HG02870 (cell line): Measurements from ENCODE around the gene FSTL5.

ENCODE experiments used
- ATAC-seq: cut with Tn5 transposase; IDR thresholded peaks from one replicate; pipeline ENCODE4 v1.9.1; 2021; ENCODE audit warnings: mild to moderate bottlenecking, moderate library complexity; ENCODE audit not compliant: unreplicated experiment

FSTL5 gene

GRCh38 chr4:161949946-161950725 is 213.7 kb downstream of the FSTL5 start:
- ATAC-seq = no peak

- ATAC-seq = no peak
Measured at GRCh38 chr4:161948026-161948770, 215.6 kb downstream of the FSTL5 start.

- ATAC-seq = no peak
Measured at GRCh38 chr4:161937596-161937995, 226.2 kb downstream of the FSTL5 start.

GRCh38 chr4:161936625-161937550 is 226.9 kb downstream of the FSTL5 start:
- ATAC-seq = no peak

GRCh38 chr4:161931089-161931488 is 232.7 kb downstream of the FSTL5 start:
- ATAC-seq = no peak

- no peak for ATAC-seq
Measured at GRCh38 chr4:161929956-161930355, 233.8 kb downstream of the FSTL5 start.

GRCh38 chr4:161926033-161926828 is 237.6 kb downstream of the FSTL5 start:
- ATAC-seq = no peak

- ATAC-seq = no peak
Measured at GRCh38 chr4:161920304-161921052, 243.3 kb downstream of the FSTL5 start.

GRCh38 chr4:161919442-161920220 is 244.2 kb downstream of the FSTL5 start:
- no peak for ATAC-seq

- ATAC-seq = no peak
Measured at GRCh38 chr4:161916035-161916434, 247.8 kb downstream of the FSTL5 start.

- no peak for ATAC-seq
Measured at GRCh38 chr4:161907590-161907955, 256.2 kb downstream of the FSTL5 start.

GRCh38 chr4:161906836-161907589 is 256.8 kb downstream of the FSTL5 start:
- ATAC-seq = no peak

GRCh38 chr4:161900110-161900509 is 263.7 kb downstream of the FSTL5 start:
- no peak for ATAC-seq

- ATAC-seq = no peak
Measured at GRCh38 chr4:161894493-161895167, 269.2 kb downstream of the FSTL5 start.

GRCh38 chr4:161894014-161894413 is 269.8 kb downstream of the FSTL5 start:
- no peak for ATAC-seq

- ATAC-seq = no peak
Measured at GRCh38 chr4:161893566-161893965, 270.2 kb downstream of the FSTL5 start.

- no peak for ATAC-seq
Measured at GRCh38 chr4:161892951-161893350, 270.8 kb downstream of the FSTL5 start.

GRCh38 chr4:161883157-161883556 is 280.6 kb downstream of the FSTL5 start:
- ATAC-seq = no peak
